CD14-positive monocyte (primary cell): ENCODE results near the gene SART3. TPM values are rescaled to one million over a fixed set of nuclear protein-coding genes. Genes with fewer than 3 reads are reported as not detected.
A peak's percentile ranks its signal among the peaks of the same experiment; 100 is the strongest.

Source experiments
- DNase-seq, 3 donors: peaks; one replicate each; pipeline ENCODE4 v3.0.0-alpha.2; 2011 to 2022
- H2AFZ ChIP-seq: 2 replicates; pipeline ENCODE4 v1.6.0; 2012; ENCODE audit warnings: mild to moderate bottlenecking, low read depth, low read length, inconsistent platforms; ENCODE audit not compliant: insufficient read depth, poor library complexity, severe bottlenecking
- H3K27ac ChIP-seq, 2 donors: 1 replicate in 1 of 2; 2 replicates in 1 of 2; pipeline ENCODE4 v1.5.1; 2012 to 2013; ENCODE audit warnings: low read length in 2 of 2, control low read depth in 1 of 2, inconsistent platforms in 1 of 2, low read depth in 1 of 2, mild to moderate bottlenecking in 1 of 2
- H3K27me3 ChIP-seq, 2 donors: one replicate each; pipeline versions ENCODE4 v1.6.0 to v1.6.1; 2011 to 2013; ENCODE audit warnings: low read length in 2 of 2; ENCODE audit not compliant: control insufficient read depth in 2 of 2, insufficient read depth in 2 of 2
- H3K36me3 ChIP-seq, 2 donors: replicated peaks in 1 of 2; 1 replicate in 1 of 2; 2 replicates in 1 of 2; pipeline versions ENCODE4 v1.5.1 to v1.6.1; 2012 to 2013; ENCODE audit warnings: low read length in 2 of 2, control low read depth in 1 of 2, inconsistent platforms in 1 of 2, mild to moderate bottlenecking in 1 of 2; ENCODE audit not compliant: insufficient read depth in 2 of 2, control insufficient read depth in 1 of 2
- H3K4me1 ChIP-seq, 2 donors: 1 replicate in 1 of 2; 2 replicates in 1 of 2; pipeline versions ENCODE4 v1.5.1 to v1.6.1; 2012 to 2013; ENCODE audit warnings: low read length in 2 of 2, control low read depth in 1 of 2, inconsistent platforms in 1 of 2, mild to moderate bottlenecking in 1 of 2, moderate library complexity in 1 of 2; ENCODE audit not compliant: insufficient read depth in 2 of 2, control insufficient read depth in 1 of 2
- H3K4me2 ChIP-seq: replicated peaks from 2 replicates; pipeline ENCODE3; 2012; ENCODE audit warnings: low read length, moderate library complexity, mild to moderate bottlenecking; ENCODE audit not compliant: poor library complexity, severe bottlenecking; ENCODE audit errors: extremely low read depth
- H3K4me3 ChIP-seq, 3 experiments: fragments of 200-600 bp in 1 of 3; sonication (generic) in 1 of 3; replicated peaks in 1 of 3; 1 replicate in 2 of 3; 2 replicates in 1 of 3; pipeline ENCODE4 v1.5.1; 2011 to 2013; ENCODE audit warnings: low read length in 3 of 3, mild to moderate bottlenecking in 3 of 3, control low read depth in 2 of 3, low read depth in 2 of 3, inconsistent platforms in 1 of 3, moderate library complexity in 1 of 3
- H3K79me2 ChIP-seq: 2 replicates; pipeline ENCODE4 v1.6.0; 2012; ENCODE audit warnings: mild to moderate bottlenecking, control low read depth, inconsistent platforms, low read length, moderate library complexity; ENCODE audit not compliant: insufficient read depth
- H3K9ac ChIP-seq: 2 replicates; pipeline ENCODE4 v1.6.0; 2017; ENCODE audit warnings: low read length, mild to moderate bottlenecking; ENCODE audit not compliant: insufficient read depth, poor library complexity, severe bottlenecking
- H3K9me3 ChIP-seq, 2 donors: replicated peaks in 1 of 2; 1 replicate in 1 of 2; 2 replicates in 1 of 2; pipeline versions ENCODE4 v1.5.1 to v1.6.1; 2012 to 2013; ENCODE audit warnings: low read length in 2 of 2, control low read depth in 1 of 2; ENCODE audit not compliant: control insufficient read depth in 1 of 2, insufficient read depth in 1 of 2
- H4K20me1 ChIP-seq: 2 replicates; pipeline ENCODE4 v1.6.0; 2012; ENCODE audit warnings: mild to moderate bottlenecking, low read length, control low read depth, moderate library complexity; ENCODE audit not compliant: insufficient read depth
- H3K27ac Mint-ChIP-seq, 7 donors: one replicate each; pipeline ENCODE4 v1.8.0; 2020; ENCODE audit warnings: mild to moderate bottlenecking in 7 of 7, mixed read lengths in 7 of 7, moderate library complexity in 6 of 7, inconsistent platforms in 2 of 7
- H3K27me3 Mint-ChIP-seq, 3 donors: one replicate each; pipeline ENCODE4 v1.8.0; 2021 to 2022; ENCODE audit warnings: low read depth in 3 of 3, mild to moderate bottlenecking in 3 of 3, mixed read lengths in 3 of 3, moderate library complexity in 3 of 3, inconsistent platforms in 1 of 3
- H3K36me3 Mint-ChIP-seq, 2 donors: one replicate each; pipeline ENCODE4 v1.8.0; 2020; ENCODE audit warnings: mixed read lengths in 2 of 2, inconsistent platforms in 1 of 2, mild to moderate bottlenecking in 1 of 2
- H3K4me1 Mint-ChIP-seq: one replicate; pipeline ENCODE4 v1.8.0; 2020; ENCODE audit warnings: mild to moderate bottlenecking, mixed read lengths
- H3K4me3 Mint-ChIP-seq, 2 donors: one replicate each; pipeline ENCODE4 v1.8.0; 2020; ENCODE audit warnings: mild to moderate bottlenecking in 2 of 2, mixed read lengths in 2 of 2, moderate library complexity in 1 of 2
- H3K9me3 Mint-ChIP-seq, 7 donors: one replicate each; pipeline ENCODE4 v1.8.0; 2020 to 2022; ENCODE audit warnings: mixed read lengths in 7 of 7, mild to moderate bottlenecking in 6 of 7, moderate library complexity in 6 of 7, inconsistent platforms in 2 of 7
- WGBS: methylation state at CpG from one replicate; pipeline ENCODE4 v1.1.5; 2013; ENCODE audit warnings: missing lambda C conversion rate; ENCODE audit not compliant: insufficient coverage; 5-methylcytosine and 5-hydroxymethylcytosine counted together
- intact Hi-C, 2 donors: fragments of 100-400 bp; cut with micrococcal nuclease; formaldehyde crosslinking; loops; one replicate each; pipeline versions ENCODE4 v1.15.0 to v1.15.1; 2023
- polyA plus RNA-seq, 3 donors: library from polyadenylated mRNA; depleted of rRNA in 1 of 3; unstranded in 2 of 3; stranded (reverse) in 1 of 3; fragments of 300-500 nt in 2 of 3; fragments of >200 nt in 1 of 3; fragmentation: Illumina TruSeq in 2 of 3; gene quantifications; 1 replicate in 2 of 3; 2 replicates in 1 of 3; pipeline ENCODE4 v1.2.3, GENCODE V29; 2012 to 2021
- TF ChIP-seq, protein P1 (sequence below): fragments of 200-600 bp; IDR thresholded peaks from one replicate; pipeline ENCODE4 v1.8.0; 2022; ENCODE audit warnings: antibody characterized with exemption, mild to moderate bottlenecking

SART3 gene
- polyA plus RNA-seq, 3 donors, result 10.3 to 20.9 (median 20.6) TPM

- TF ChIP-seq, protein P1, sequence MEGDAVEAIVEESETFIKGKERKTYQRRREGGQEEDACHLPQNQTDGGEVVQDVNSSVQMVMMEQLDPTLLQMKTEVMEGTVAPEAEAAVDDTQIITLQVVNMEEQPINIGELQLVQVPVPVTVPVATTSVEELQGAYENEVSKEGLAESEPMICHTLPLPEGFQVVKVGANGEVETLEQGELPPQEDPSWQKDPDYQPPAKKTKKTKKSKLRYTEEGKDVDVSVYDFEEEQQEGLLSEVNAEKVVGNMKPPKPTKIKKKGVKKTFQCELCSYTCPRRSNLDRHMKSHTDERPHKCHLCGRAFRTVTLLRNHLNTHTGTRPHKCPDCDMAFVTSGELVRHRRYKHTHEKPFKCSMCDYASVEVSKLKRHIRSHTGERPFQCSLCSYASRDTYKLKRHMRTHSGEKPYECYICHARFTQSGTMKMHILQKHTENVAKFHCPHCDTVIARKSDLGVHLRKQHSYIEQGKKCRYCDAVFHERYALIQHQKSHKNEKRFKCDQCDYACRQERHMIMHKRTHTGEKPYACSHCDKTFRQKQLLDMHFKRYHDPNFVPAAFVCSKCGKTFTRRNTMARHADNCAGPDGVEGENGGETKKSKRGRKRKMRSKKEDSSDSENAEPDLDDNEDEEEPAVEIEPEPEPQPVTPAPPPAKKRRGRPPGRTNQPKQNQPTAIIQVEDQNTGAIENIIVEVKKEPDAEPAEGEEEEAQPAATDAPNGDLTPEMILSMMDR, result no peak
- no peak overlapping the region for H3K27ac Mint-ChIP-seq
- Histone ChIP-seq H3K9me3 (no peaks in the 10 kb centered on the region), H3K27me3 (no peaks in the 10 kb centered on the region), H3K27ac (no peak overlapping the region), H3K4me1 (no peaks in the 10 kb centered on the region), H3K79me2 (no peaks in the 10 kb centered on the region), H4K20me1 (no peaks in the 10 kb centered on the region), H3K4me2 (no peak overlapping the region), H3K9ac (no peak overlapping the region), H3K36me3 (no peaks in the 10 kb centered on the region), H3K4me3 (no peak overlapping the region), H2AFZ (no peak overlapping the region)
- H3K27me3 Mint-ChIP-seq, result peaks cover 0 to 6% (median 1%) of the 10 kb centered on the region in 3 donors
- 100% methylated on average over 5 of the region's 10 CpGs for WGBS
- no peak overlapping the region for H3K4me3 Mint-ChIP-seq
- H3K4me1 Mint-ChIP-seq, result peaks cover 6% of the 10 kb centered on the region
- peaks cover 0 to 1% (median 0%) of the 10 kb centered on the region in 7 donors for H3K9me3 Mint-ChIP-seq
- DNase-seq, result no peak
- H3K36me3 Mint-ChIP-seq, result no peaks in the 10 kb centered on the region
- intact Hi-C loops, result no loop called here
These were observed 33.4 kb upstream of the SART3 start for GRCh38 chr12:108594323-108594903.

GRCh38 chr12:108592033-108592909 is 31.3 kb upstream of the SART3 start:
- Histone ChIP-seq H3K9me3 (no peaks in the 10 kb centered on the region), H3K36me3 (no peaks in the 10 kb centered on the region), H3K4me1 (no peaks in the 10 kb centered on the region), H3K4me2 (no peak overlapping the region), H3K9ac (no peak overlapping the region), H3K4me3 (no peak overlapping the region), H2AFZ (no peak overlapping the region), H3K79me2 (no peaks in the 10 kb centered on the region), H4K20me1 (no peaks in the 10 kb centered on the region), H3K27ac (no peak overlapping the region), H3K27me3 (no peaks in the 10 kb centered on the region)
- 97% methylated on average over 6 of the region's 25 CpGs for WGBS
- Mint-ChIP-seq H3K27ac (peak overlapping the region in 1 of 7 donors; percentile 66), H3K36me3 (no peaks in the 10 kb centered on the region), H3K9me3 (no peaks in the 10 kb centered on the region), H3K4me3 (no peak overlapping the region), H3K4me1 (no peaks in the 10 kb centered on the region), H3K27me3 (peaks cover 0 to 4% (median 2%) of the 10 kb centered on the region in 3 donors)
- TF ChIP-seq, protein P1, result no peak
- no peak for DNase-seq
- intact Hi-C loops, result no loop called here
